HG03442 (cell line): ENCODE measurements around the gene TRPV5.

Source experiments
- ATAC-seq: cut with Tn5 transposase; IDR thresholded peaks from one replicate; pipeline ENCODE4 v1.9.1; 2021; ENCODE audit warnings: mild to moderate bottlenecking, moderate library complexity; ENCODE audit not compliant: unreplicated experiment

TRPV5 gene

GRCh38 chr7:142872106-142872675 is 61.4 kb downstream of the TRPV5 start:
- ATAC-seq: no peak

GRCh38 chr7:142871260-142872105 is 62.1 kb downstream of the TRPV5 start:
- no peak for ATAC-seq

- no peak for ATAC-seq
These were observed 62.8 kb downstream of the TRPV5 start for GRCh38 chr7:142870566-142871259.

GRCh38 chr7:142870147-142870559 is 63.4 kb downstream of the TRPV5 start:
- no peak for ATAC-seq

- no peak for ATAC-seq
These were observed 64.1 kb downstream of the TRPV5 start for GRCh38 chr7:142869434-142869833.

GRCh38 chr7:142868986-142869415 is 64.5 kb downstream of the TRPV5 start:
- ATAC-seq: no peak

GRCh38 chr7:142868188-142868985 is 65.2 kb downstream of the TRPV5 start:
- ATAC-seq: no peak

GRCh38 chr7:142867398-142868187 is 66.0 kb downstream of the TRPV5 start:
- no peak for ATAC-seq

- no peak for ATAC-seq
These were observed 66.5 kb downstream of the TRPV5 start for GRCh38 chr7:142867097-142867378.

- ATAC-seq: no peak
These were observed 67.0 kb downstream of the TRPV5 start for GRCh38 chr7:142866361-142867096.

- ATAC-seq: no peak
These were observed 67.8 kb downstream of the TRPV5 start for GRCh38 chr7:142865766-142866165.

GRCh38 chr7:142864980-142865747 is 68.4 kb downstream of the TRPV5 start:
- ATAC-seq: no peak

GRCh38 chr7:142863891-142864685 is 69.5 kb downstream of the TRPV5 start:
- no peak for ATAC-seq

- no peak for ATAC-seq
These were observed 70.7 kb downstream of the TRPV5 start for GRCh38 chr7:142862786-142863400.

GRCh38 chr7:142862351-142862750 is 71.2 kb downstream of the TRPV5 start:
- no peak for ATAC-seq

- ATAC-seq: no peak
These were observed 72.6 kb downstream of the TRPV5 start for GRCh38 chr7:142860968-142861367.

- ATAC-seq: no peak
These were observed 73.7 kb downstream of the TRPV5 start for GRCh38 chr7:142859829-142860228.

GRCh38 chr7:142859411-142859810 is 74.1 kb downstream of the TRPV5 start:
- ATAC-seq: no peak
